CD4-positive, alpha-beta T cell treated with Interleukin-15 for 1 hour (primary cell): ENCODE measurements around the gene CCL26.
"Not testable (repeated sequence)": the region's sequence is repeated elsewhere in the genome, so short reads cannot be mapped to it uniquely, and the experiment has no call there.

Experiments used
- DNase-seq: peaks from one replicate; pipeline ENCODE4 v3.0.0-alpha.2; 2020

CCL26 gene

GRCh38 chr7:75772081-75773077 lies at the start of gene CCL26:
Gene CCL26 (minus strand): TSS chr7:75772211. CDS start chr7:75772176, 35 bp downstream.
- DNase-seq = no peak

DNA sequence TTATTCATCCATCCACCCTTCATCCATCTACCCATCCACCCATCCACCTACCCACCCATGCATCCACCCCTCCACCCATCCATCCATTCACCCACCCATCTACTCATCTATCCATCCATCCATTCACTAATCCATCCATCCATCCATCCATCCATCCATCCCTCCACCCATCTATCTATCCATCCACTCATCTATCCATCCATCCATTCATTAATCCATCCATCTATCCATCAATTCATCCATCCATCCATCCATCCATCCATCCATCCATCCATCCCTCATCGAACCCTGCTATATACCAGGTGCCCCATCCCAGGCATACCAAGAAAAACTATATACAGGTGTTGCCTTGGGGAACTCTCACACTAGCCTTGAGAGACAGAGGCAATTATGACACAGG lies 48.7 kb upstream of the CCL26 start:
- DNase-seq = no peak

DNA sequence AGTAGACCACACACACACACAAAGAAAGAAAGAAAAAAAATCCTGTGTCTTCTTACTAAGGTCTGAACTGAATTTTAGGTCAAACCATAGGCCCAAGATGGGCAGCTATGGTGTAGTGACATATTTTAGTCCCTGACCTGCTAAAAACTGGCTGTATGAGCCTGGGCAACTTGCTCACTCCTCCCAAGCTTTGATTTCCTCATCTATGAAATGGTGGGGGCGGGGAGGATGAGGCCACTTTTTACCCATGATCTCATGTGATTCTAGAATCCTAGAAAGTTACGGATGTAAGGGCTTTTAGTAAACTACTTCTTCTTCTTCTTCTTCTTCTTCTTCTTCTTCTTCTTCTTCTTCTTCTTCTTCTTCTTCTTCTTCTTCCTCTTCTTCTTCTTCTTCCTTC lies 47.7 kb upstream of the CCL26 start:
- no peak for DNase-seq

- DNase-seq = no peak
These were observed 46.5 kb upstream of the CCL26 start for GRCh38 chr7:75818472-75818871.

DNA sequence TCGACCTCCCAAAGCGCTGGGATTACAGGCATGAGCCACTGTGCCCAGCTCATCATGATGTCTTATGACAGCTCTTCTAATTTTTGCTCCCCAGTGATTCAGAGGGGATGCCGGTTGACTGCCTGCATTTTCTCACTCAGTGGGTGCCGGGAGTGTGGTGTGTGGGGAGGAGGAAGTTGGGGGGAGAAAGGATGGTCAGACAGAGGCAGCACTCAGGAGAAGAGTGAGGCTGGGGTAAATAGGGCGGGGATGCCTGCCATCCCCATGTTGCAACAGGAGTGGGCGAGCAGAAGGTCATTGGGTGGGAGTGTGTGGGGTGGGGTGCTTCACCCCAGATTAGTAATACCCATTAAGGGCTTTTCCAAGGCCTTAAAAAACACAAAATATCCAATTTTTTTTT lies 45.1 kb upstream of the CCL26 start:
- DNase-seq = no peak

DNA sequence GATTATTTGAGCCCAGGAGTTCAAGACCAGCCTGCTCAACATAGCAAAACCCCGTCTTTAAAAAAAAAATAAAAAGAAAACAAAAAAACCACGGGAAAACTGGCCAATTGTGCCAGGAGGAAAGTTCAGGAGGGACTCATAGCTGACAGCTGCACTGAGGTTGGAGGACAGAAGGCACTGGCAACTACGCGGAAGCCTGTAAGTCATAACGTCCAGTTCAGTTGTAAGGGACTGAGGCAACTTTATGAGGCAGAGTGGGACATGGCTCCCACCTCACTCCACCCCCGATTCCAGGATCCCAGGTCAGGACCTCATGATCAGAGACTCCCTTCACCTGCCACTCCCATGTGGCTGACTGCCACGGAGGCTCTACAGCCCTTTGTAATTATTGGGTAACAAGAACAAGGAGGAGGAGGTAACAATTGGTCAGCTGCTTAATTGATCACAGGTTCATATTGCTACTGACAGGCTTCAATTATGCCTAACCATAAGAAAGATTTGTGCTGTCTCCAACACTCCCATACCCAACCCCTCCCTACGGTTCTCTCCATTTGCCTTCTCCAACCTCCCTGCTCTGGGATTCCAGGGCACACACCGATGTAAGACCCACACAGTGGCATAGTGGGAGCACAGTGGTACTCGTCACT lies 43.5 kb upstream of the CCL26 start:
- DNase-seq = no peak

DNA sequence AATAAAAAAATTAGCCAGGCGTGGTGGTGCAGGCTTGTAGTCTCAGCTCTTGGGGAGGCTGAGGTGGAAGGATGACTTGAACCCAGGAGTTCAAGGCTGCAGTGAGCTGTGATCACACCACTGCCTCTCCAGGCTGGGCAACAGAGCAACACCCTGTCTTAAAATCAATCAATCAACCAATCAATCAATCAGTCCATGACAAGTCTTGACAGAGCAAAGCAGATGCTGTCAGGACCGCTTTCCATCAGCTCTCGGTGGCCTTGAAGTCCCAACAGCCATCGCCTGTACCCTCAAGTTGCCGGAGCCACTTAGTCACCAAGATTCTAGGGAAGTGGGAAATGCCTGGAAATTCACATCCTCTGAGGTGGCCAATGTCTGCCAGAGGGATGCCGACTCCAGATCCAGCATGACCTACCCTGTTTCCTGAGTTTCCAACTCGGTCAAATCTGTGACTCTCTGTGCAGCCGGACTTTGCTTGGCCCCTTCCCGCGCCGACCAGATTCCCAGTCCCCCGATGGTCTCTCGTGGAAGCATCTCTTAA lies 42.5 kb upstream of the CCL26 start:
- no peak for DNase-seq

- no peak for DNase-seq
These were observed 41.8 kb upstream of the CCL26 start, which contains the start of gene CCL24 for GRCh38 chr7:75813781-75814236. Gene CCL24 (minus strand): TSS chr7:75813806. CDS start chr7:75813715, 91 bp downstream.

- no peak for DNase-seq
These were observed 41.1 kb upstream of the CCL26 start for GRCh38 chr7:75813084-75813483.

DNA sequence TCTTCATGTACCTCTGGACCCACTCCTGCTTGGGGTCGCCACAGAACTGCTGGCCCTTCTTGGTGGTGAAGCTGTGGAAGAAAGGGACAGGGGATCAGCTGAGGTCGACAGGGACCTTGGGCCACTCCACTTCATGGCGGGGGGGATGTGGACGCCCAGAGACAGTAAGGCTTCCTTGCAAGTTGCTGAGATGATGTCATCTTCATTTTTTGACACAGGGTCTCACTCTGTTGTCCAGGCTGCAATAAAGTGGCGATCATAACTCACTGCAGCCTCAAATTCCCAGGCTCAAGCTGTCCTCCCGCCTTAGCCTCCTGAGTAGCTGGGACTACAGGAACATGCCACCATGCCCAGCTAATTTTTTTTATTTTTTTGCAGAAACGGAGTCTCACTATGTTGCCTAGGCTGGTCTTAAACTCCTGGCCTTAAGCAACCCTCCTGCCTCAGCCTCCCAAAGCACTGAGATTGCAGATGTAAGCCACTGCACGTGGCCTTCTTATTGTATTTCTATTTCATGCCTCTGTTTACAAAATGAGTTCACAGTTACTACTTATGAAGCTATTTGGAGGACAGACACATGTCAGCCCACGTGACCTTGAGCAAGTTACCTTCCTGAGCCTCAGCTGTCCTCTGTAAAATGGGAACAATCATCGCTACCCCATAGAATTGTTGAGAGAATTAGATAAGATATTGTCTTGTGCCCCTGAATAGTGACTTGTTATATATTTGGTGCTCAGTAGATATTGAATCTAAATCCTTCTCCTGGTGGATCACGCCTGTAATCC lies 40.1 kb upstream of the CCL26 start:
- no peak for DNase-seq

GRCh38 chr7:75809396-75809795 lies 37.4 kb upstream of the CCL26 start:
- DNase-seq = no peak

DNA sequence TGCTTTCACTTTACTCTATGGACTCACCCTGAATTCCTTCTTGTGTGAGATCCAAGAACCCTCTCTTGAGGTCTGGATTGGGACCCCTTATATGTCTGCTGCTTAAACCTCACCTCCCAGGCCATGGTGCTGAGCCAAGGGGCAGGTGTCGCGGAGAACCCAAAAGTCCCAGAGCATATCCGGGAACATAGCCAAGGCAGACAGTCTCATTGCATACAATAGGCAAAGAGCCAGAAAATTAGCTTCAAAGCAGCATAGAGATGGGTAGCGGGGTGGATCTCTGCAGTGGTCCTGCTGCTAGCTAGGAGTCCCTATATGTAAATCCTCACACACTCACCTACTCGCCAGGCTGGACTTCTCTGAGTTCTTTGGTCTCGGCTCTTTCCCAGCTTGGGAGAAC lies 36.1 kb upstream of the CCL26 start:
- DNase-seq = no peak

GRCh38 chr7:75807452-75807851 lies 35.4 kb upstream of the CCL26 start:
- no peak for DNase-seq

DNA sequence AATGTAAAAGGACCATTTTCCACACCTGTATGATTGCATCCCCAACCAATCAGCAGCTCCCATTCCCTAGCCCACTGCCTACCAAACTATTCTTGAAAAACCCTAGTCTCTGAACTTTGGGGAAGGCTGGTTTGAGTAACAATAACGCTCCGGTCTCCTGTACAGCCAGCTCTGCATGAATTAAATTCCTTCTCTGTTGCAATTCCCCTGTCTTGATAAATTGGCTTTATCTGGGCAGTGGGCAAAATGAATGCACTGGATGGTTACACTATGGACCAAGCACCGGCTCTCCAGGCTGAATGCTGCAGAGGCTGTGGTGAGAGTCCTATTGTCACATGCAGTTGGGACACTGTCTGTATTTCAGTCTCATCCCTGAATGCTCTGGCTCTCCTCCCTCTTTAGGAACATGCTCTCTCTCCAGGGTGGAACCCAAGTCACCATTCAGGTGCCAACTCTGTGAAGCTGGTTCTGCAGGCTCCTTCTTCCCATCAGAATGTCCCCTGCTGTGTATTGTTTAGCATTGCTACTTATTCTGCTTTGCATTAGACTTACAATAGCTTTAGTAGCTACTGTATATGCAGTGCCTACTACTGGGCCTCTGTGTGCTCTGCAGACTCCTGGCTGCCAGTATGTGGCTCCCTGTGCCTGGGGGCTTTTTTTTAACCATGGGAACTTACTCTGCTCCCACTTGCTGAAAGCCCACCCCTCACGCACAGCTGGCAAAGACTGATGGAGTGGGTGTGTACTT lies 34.7 kb upstream of the CCL26 start:
- DNase-seq = no peak

- no peak for DNase-seq
These were observed 32.7 kb upstream of the CCL26 start for GRCh38 chr7:75804705-75805104.

DNA sequence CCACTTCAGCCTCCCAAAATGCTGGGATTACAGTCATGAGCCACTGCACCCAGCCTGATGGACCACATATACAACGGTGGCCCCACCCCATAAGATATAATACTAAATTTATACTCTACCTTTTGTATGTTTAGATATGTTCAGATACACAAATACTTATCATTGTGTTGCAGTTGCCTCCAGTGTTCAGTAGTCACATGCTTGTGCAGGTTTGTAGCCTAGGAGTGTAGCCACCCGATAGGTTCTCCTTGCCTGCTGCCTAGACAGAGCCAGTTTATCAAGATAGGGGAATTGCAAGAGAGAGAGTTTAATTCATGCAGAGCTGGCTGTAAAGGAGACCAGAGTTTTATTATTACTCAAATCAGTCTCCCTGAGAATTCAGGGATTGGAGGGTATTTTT lies 32.0 kb upstream of the CCL26 start:
- no peak for DNase-seq

DNA sequence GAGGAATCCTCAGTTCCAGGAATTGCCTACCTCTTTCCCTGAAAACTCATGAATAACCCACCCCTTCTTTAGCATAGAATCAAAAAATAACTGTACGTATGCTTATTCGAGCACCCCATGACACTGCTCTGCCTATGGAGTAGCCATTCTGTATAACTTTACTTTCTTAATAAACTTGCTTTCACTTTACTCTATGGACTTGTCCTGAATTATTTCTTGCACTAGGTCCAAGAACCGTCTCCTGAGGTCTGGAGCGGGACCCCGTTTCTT lies 30.5 kb upstream of the CCL26 start:
- no peak for DNase-seq

DNA sequence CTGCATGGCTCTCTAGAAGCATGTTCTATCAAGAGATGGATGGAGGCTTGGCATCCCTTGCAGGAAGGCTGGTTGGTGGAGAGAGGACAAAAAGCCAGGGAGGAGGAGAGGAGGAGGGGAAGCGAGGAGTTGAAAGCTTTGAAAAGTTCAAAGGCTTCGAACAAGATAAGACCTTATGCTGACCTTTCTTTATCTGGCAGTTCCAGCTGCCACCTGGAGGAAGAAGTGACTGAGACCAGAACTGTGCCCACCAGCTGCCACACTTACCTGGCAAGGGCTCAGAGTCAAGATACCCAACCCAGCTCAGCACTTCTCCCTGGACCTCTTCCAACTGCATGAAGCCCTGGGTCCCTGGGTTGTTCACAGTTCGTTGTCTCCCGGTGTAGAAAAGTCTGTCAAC lies 26.8 kb upstream of the CCL26 start:
- DNase-seq = no peak

DNA sequence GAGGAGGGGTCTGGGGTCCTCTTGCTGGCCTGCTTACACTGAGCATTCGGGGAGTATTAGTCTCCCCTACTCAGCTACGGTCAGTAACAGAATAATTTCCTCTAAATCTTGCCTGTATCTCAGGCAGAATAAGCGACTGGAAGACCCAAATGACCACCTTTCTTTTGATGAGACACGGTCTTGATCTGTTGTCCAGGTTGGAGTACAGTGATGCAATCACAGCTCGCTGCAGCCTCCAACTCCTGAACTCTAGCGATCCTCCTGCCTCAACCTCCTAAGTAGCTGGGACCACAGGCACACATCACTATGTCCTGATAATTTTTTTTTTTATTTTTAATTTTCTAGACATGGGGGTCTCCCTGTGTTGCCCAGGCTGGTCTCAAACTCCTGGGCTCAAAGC lies 24.4 kb upstream of the CCL26 start:
- no peak for DNase-seq

DNA sequence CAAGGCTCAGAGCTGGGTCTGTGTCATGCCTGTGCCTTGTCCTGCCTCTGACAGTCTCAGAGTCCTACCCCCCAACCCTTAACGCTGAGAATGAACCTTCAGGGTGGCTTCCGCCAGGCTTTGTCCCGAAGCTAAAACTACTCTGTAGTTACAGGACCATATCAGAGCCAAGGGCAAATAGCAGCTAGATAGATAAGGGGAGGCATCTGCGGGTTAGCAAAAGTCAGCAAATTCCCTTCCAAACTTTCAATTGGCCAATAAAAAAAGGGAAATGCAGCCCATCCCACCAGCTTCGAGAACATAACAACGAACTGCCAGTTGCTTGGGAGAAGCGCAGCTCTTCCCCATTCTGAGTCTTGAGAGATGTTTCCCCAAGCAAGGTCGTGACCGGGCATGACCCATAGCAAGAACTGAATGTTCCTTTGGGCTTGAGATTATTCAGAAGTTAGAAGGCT lies 23.8 kb upstream of the CCL26 start:
- peak; percentile 45 for DNase-seq

DNA sequence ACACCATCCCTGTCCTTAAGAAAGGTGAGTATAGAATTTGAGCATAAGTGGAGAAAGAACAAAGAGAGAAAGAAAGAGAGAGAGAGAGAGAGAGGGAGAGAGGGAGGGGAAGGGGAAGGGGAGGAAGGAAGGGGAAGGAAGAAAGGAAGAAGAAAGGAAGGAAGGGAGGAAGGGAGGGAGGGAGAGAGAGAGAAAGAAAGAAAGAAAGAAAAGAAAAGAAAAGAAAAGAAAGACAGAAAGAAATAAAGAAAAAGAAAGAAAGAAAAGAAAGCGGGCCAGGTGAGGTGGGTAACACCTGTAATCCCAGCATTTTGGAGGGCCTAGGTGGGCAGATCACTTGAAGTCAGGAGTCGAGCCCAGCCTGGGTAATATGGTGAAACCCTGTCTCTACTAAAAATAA lies 21.7 kb upstream of the CCL26 start:
- DNase-seq = no peak

- not testable (repeated sequence) for DNase-seq
These were observed 20.6 kb upstream of the CCL26 start for GRCh38 chr7:75792567-75792966.
